Fibroblast of skin of abdomen (primary cell): ENCODE measurements around the gene CABP4.

Source experiments
- DNase-seq: peaks from one replicate; pipeline ENCODE4 v3.0.0-alpha.2; 2013

CABP4 gene

DNA sequence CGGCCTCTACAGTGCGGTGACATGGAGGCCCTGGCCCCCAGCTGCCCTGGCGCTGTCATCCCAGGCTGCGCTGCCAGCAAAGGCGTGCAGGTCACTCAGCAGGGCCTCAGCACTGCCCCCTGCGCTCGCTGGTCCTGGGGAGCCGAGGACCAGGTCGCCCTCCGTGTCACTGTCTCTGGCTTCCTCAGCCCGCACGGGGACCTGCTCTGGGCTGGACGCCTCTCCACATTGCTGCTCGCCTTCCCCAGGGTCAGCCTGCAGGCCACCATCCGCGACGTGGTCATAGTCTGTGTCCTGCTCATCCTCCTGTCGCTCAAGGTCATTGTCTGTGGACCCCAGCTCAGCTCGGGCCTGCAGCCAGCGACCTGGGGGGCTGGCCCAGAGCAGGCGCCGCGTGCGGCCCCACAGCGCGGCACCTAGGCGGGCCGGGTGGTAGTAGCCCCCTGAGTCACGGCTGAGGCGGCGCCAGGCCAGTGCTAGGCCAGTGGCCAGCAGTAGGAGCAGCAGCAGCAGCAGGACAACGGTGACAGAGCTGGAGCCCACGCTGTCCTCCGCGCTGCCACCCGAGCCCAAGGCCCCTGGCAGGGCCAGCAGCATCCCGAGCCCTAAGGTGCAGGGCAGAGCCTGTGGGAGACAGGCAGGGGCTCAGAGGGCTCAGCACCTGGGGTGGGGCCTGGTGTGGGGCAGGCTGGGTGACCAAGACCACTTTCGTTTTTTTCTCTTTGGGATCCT lies 19.3 kb upstream of the CABP4 start:
- DNase-seq: no peak

DNA sequence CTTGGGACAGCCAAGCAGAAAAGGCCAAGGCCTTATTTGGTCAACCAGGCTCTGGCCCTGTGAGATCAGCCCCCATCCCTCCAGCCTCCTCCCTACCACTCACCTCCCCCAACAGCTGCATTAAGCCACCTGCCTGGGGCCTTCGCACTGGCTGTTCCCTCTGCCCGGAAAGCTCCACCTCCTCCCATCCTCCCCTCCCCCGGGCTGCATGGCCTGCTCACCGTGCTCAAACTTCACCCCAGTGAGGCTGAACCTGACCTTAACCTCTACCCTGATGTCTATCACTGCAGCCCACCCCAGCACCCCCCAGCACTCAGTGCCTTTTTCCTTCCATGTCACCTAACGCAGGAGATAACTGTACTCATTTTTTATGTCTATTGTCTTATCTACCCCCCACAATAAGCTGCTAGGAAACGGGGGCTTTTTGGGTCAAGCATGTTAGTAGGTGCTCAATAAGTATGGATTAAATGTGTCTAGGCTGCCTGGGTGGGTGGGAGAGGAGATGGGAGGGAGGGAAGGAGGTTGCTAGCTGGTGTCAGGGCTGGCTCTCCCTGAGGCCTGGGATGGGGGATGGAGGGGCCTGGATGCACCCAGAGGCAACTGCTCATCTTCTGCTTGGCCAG lies 18.6 kb upstream of the CABP4 start:
- DNase-seq: peak; percentile 41

DNA sequence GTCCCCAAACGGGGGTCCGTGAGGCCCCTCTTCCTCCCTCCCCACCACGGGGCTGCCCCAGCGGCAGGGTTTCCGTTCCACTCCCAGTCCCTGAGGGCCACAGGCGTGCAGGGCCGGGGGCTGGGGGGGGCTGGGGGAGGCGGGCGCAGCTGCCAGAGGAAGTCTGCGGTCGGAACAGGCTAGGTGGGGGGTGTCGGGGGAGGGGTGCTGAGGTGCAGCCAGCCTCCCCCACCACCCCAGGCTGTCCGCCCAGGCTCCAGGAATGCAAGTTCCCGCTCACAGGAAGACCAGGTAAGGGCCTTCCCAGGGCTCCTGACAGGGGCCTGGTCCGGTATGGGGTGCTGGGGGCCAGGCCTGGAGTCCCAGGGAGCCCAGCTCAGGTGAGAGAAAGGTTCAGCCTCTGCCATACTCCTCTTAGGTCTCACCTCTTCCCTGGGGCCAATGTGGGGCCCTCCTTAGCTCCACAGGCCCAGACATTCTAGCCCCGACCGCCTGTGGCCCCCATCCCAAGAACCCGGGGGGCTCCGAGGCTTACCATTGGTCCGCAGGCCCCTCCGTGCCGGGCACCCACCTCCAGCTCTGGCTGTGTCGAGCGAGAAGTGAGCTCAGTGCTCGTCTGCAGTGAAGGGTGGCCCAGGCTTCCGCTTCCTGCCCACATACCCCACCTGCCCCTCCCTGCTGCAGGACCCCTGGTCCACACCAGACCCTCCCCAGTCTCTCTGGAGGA lies 17.9 kb upstream of the CABP4 start, which contains the start of gene PTPRCAP:
Gene PTPRCAP (minus strand): TSS at position 601 of the 727 bp plus-strand sequence. CDS start 63 bp downstream, at position 538.
- DNase-seq: peak; percentile 25

- DNase-seq: no peak
Measured at GRCh38 chr11:67437809-67438157, 17.4 kb upstream of the CABP4 start.

GRCh38 chr11:67438158-67438902 lies 16.8 kb upstream of the CABP4 start:
- no peak for DNase-seq

GRCh38 chr11:67439321-67440228 lies 15.6 kb upstream of the CABP4 start:
- DNase-seq: no peak

- DNase-seq: no peak
Measured at GRCh38 chr11:67440229-67441097, 14.7 kb upstream of the CABP4 start.

DNA sequence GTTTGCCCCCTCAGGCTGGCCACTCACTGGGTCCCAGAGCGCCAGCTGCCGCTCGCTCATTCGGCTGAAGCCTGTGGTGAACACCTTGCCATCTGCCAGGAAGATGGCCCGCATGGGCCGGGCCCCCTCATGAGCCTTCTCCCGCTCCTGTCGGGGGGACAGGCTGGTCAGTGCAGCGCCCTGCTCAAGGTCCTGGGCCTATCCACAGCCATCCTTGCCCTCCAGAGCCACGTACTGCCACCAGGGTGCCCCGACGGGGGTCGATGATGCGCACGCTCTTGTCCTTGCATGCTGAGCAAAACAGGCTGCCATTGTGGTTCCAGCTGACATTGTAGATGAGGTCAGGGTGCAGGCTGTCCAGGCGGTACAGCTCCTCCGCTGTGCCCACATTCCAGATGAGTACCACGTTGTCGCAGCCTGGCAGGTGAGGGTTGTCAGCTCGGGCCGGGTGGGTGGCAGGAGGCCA lies 14.0 kb upstream of the CABP4 start:
- no peak for DNase-seq

- DNase-seq: no peak
Measured at GRCh38 chr11:67441731-67442351, 13.3 kb upstream of the CABP4 start.

- DNase-seq: no peak
Measured at GRCh38 chr11:67442504-67443404, 12.4 kb upstream of the CABP4 start.

DNA sequence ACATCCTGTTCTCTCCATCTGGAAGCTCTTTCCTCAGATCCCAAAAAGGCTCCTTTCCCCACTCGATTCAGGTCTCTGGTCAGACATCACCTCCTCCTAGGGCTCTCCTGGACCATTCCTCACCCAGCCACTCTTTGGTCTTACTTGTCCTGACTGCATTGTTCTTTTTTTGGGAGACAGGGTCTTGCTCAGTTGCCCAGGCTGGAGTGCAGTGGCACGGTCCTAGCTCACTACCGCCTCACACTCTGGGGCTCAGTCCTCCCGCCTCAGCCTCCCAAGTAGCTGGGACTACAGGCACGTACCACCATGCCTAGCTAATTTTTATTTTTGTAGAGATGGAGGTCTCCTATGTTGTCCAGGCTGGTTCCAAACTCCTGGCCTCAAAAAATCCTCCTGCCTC lies 9.6 kb upstream of the CABP4 start:
- DNase-seq: no peak

GRCh38 chr11:67448220-67448609 lies 6.9 kb upstream of the CABP4 start:
- no peak for DNase-seq

- no peak for DNase-seq
Measured at GRCh38 chr11:67449116-67449844, 5.9 kb upstream of the CABP4 start.

DNA sequence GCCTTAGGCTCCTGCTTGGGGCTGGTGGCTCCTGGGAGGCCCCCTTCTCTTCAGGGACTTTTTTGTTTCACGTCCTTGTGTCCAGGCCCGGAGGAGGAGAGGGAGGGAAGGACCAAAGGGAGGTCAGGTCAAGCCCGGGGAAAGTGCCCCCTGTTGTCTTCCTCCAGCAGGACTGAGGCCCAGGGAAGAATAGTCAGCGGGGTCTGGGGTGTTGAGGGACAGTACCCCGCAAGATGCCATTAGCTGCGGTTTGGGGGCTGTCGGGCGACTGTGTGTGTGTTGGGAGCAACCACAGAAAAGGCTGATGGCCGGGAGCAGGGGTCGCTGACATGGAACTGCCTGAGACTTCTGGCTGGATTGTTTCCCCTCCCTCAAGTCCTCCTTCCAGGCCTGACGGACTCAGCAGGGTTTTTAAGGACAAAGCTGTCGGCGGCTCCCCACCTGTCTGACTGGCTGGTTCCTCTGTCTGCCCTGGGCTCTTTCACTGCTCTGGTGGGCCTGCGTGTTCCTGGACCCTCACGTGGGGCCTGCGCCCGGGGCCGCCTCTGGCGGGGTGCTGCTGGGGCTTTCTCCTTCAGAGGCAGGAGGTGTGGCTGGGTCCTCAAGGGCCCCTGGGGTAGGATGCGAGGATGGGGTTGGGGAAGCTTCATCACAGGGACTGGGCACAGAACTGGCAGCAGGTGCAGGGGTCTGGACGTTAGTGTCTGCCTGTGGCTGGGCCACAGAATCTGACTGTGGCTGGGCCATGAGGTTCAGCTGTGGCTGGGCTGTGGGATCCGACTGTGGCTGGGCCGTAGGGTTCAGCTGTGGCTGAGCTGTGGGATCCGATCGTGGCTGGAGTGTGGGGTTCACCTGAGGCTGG lies 4.1 kb upstream of the CABP4 start:
- DNase-seq: no peak

DNA sequence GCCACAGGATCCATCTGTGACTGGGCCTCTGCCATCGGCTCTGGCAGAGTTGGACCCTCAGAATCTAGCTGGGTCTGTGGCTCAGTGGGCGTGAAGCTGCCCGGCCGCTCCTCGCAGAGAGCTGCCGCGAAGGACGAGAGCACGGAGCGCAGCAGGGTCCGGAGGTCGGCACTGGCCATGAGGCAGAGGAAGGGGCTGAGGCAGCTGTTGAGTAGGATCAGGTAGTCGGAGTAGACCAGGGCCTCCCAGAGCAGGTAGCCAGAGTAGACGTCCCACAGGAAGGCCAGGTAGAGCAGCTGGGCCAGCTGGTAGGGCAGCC lies 3.5 kb upstream of the CABP4 start:
- no peak for DNase-seq

GRCh38 chr11:67452141-67452952 lies 2.8 kb upstream of the CABP4 start, which contains the start of gene GPR152:
TSS of gene GPR152 (minus strand) at chr11:67452729. CDS start at chr11:67452724, 5 bp downstream.
- DNase-seq: no peak
